Mucosa of rectum (tissue), 2 donors: ENCODE results near the gene DENND1A.

Source experiments
- H3K27ac ChIP-seq, 2 donors: one replicate each; pipeline ENCODE4 v1.7.0; 2013; ENCODE audit warnings: inconsistent platforms in 2 of 2, low read depth in 2 of 2, low read length in 2 of 2
- H3K27me3 ChIP-seq, 2 donors: one replicate each; pipeline ENCODE4 v1.7.0; 2013; ENCODE audit warnings: low read length in 2 of 2; ENCODE audit not compliant: control insufficient read depth in 2 of 2, insufficient read depth in 2 of 2
- H3K36me3 ChIP-seq, 2 donors: one replicate each; pipeline ENCODE4 v1.7.0; 2013; ENCODE audit warnings: low read length in 2 of 2; ENCODE audit not compliant: control insufficient read depth in 2 of 2, insufficient read depth in 2 of 2
- H3K4me1 ChIP-seq, 2 donors: one replicate each; pipeline ENCODE4 v1.7.0; 2013; ENCODE audit warnings: low read length in 2 of 2, mild to moderate bottlenecking in 1 of 2; ENCODE audit not compliant: control insufficient read depth in 2 of 2, insufficient read depth in 2 of 2
- H3K4me3 ChIP-seq, 2 donors: one replicate each; pipeline ENCODE4 v1.7.0; 2013; ENCODE audit warnings: low read length in 2 of 2
- H3K9ac ChIP-seq, 2 donors: one replicate each; pipeline ENCODE4 v1.7.0; 2013; ENCODE audit warnings: low read length in 2 of 2, low read depth in 1 of 2, mild to moderate bottlenecking in 1 of 2
- H3K9me3 ChIP-seq, 2 donors: one replicate each; pipeline ENCODE4 v1.7.0; 2013; ENCODE audit warnings: low read length in 2 of 2; ENCODE audit not compliant: control insufficient read depth in 2 of 2
- donor health status: healthy.
- donor health status: Normal muscosa, but diverticular disease.

DENND1A gene

DNA sequence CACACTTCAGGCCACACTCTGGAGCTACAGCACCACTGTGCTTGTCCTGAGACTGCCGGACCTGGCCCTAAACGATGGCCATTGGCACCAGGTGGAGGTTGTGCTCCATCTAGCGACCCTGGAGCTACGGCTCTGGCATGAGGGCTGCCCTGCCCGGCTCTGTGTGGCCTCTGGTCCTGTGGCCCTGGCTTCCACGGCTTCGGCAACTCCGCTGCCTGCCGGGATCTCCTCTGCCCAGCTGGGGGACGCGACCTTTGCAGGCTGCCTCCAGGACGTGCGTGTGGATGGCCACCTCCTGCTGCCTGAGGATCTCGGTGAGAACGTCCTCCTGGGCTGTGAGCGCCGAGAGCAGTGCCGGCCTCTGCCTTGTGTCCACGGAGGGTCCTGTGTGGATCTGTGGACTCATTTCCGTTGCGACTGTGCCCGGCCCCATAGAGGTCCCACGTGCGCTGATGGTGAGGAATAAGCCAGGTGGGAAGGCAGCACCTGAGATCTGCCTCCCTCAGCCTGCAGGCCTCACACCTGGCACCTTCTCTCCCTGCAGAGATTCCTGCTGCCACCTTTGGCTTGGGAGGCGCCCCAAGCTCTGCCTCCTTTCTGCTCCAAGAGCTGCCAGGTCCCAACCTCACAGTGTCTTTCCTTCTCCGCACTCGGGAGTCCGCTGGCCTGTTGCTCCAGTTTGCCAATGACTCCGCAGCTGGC, 559.2 kb downstream of the DENND1A start:
- H3K4me1 ChIP-seq: peaks cover 13 to 15% of the 10 kb centered on the region in 2 donors
- H3K9me3 ChIP-seq: no peaks in the 10 kb centered on the region
- H3K36me3 ChIP-seq: no peaks in the 10 kb centered on the region
- no peak overlapping the region for H3K4me3 ChIP-seq
- H3K27ac ChIP-seq: no peak overlapping the region
- H3K9ac ChIP-seq: no peak overlapping the region
- peaks cover 0 to 2% of the 10 kb centered on the region in 2 donors for H3K27me3 ChIP-seq

GRCh38 chr9:123370108-123370507, 559.8 kb downstream of the DENND1A start:
- Histone ChIP-seq H3K4me3 (no peak overlapping the region), H3K36me3 (no peaks in the 10 kb centered on the region), H3K27me3 (peaks cover 0 to 2% of the 10 kb centered on the region in 2 donors), H3K27ac (no peak overlapping the region), H3K4me1 (peaks cover 7 to 9% of the 10 kb centered on the region in 2 donors), H3K9ac (no peak overlapping the region), H3K9me3 (no peaks in the 10 kb centered on the region)

GRCh38 chr9:123369296-123369695, 560.6 kb downstream of the DENND1A start:
- Histone ChIP-seq H3K27me3 (peaks cover 0 to 2% of the 10 kb centered on the region in 2 donors), H3K27ac (no peak overlapping the region), H3K4me3 (no peak overlapping the region), H3K9ac (no peak overlapping the region), H3K36me3 (no peaks in the 10 kb centered on the region), H3K9me3 (no peaks in the 10 kb centered on the region), H3K4me1 (peaks cover 0 to 1% of the 10 kb centered on the region in 2 donors)

DNA sequence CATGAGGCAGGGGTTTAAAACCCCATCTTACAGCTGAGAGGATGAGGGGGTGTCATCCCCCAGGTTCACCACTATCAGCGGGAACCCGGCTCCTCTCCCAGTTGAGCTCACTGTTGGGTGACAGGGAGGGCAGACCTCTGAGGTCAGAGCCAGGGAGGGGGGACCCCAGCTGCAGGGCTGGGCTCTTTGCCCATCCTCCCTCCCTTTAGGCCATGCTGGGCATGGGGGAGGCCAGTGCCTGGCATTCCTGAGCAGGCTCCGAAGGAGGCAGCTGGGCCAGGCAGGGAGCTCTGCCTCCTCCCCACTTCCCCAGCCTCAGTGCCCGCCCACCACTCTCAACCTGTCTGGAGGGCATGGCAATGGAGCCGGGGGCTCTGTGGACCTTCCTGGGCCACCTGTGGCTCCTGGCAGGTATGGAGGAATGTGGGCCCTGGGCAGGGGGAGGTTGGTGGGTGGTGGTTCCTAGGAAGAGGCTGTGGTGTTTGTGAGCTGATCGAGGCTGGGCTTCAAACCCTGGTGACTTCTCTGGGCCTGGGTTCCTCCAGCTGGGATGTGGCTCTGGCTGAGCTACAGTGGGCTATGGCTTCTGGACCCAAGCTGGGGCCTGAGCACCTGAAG, 561.3 kb downstream of the DENND1A start:
- H3K4me3 ChIP-seq: no peak overlapping the region
- no peak overlapping the region for H3K27ac ChIP-seq
- no peak overlapping the region for H3K9ac ChIP-seq
- H3K27me3 ChIP-seq: peaks cover 0 to 2% of the 10 kb centered on the region in 2 donors
- no peaks in the 10 kb centered on the region for H3K9me3 ChIP-seq
- no peaks in the 10 kb centered on the region for H3K4me1 ChIP-seq
- H3K36me3 ChIP-seq: no peaks in the 10 kb centered on the region

DNA sequence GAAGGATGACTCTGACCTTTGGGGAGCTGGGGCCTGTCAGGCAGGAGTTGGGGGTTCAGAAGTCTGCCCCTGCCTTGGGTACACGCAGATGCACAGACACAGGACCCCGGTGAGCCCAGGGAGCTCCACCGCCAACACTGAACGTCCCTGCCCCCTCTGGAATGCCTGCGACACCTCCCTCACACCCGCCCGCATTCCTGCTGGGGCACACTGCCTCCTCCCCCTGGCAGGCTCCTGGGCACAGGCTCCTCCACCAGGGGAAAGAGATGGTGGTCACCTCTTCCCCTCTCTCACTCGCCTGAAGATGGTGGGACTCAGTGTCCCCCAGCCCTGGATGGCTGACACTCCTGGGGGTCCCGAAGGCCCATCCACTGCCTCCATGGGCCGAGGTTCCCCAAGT, 561.9 kb downstream of the DENND1A start:
- Histone ChIP-seq H3K27ac (no peak overlapping the region), H3K4me3 (no peak overlapping the region), H3K4me1 (no peaks in the 10 kb centered on the region), H3K9ac (no peak overlapping the region), H3K9me3 (no peaks in the 10 kb centered on the region), H3K27me3 (peaks cover 0 to 2% of the 10 kb centered on the region in 2 donors), H3K36me3 (no peaks in the 10 kb centered on the region)

DNA sequence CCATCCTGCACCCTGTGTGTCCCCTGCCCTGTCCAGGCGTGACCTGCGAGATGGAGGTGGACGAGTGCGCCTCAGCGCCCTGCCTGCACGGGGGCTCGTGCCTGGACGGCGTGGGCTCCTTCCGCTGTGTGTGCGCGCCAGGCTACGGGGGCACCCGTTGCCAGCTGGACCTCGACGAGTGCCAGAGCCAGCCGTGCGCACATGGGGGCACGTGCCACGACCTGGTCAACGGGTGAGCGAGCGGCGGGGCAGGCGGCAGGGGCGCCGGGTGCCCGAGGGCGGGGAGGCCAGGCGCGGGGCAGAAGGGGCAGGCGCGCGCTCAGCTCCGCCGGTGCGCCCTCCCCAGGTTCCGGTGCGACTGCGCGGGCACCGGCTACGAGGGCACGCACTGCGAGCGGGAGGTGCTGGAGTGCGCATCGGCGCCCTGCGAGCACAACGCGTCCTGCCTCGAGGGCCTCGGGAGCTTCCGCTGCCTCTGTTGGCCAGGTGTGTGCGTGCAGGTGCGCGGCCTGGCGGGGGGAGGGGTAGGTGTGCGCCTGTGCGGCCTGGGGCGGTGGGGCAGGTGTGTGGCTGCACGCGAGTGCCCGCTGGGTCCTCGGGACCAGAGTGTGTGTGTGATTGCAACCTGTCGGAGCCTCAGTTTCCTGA, 563.9 kb downstream of the DENND1A start:
- H3K27me3 ChIP-seq: no peaks in the 10 kb centered on the region
- H3K36me3 ChIP-seq: no peaks in the 10 kb centered on the region
- no peak overlapping the region for H3K9ac ChIP-seq
- H3K4me1 ChIP-seq: no peaks in the 10 kb centered on the region
- no peak overlapping the region for H3K27ac ChIP-seq
- H3K4me3 ChIP-seq: no peak overlapping the region
- H3K9me3 ChIP-seq: no peaks in the 10 kb centered on the region

GRCh38 chr9:123365287-123365880, 564.5 kb downstream of the DENND1A start:
- Histone ChIP-seq H3K4me1 (peaks cover 3 to 4% of the 10 kb centered on the region in 2 donors), H3K4me3 (no peak overlapping the region), H3K9ac (no peak overlapping the region), H3K9me3 (no peaks in the 10 kb centered on the region), H3K27ac (no peak overlapping the region), H3K27me3 (no peaks in the 10 kb centered on the region), H3K36me3 (no peaks in the 10 kb centered on the region)

DNA sequence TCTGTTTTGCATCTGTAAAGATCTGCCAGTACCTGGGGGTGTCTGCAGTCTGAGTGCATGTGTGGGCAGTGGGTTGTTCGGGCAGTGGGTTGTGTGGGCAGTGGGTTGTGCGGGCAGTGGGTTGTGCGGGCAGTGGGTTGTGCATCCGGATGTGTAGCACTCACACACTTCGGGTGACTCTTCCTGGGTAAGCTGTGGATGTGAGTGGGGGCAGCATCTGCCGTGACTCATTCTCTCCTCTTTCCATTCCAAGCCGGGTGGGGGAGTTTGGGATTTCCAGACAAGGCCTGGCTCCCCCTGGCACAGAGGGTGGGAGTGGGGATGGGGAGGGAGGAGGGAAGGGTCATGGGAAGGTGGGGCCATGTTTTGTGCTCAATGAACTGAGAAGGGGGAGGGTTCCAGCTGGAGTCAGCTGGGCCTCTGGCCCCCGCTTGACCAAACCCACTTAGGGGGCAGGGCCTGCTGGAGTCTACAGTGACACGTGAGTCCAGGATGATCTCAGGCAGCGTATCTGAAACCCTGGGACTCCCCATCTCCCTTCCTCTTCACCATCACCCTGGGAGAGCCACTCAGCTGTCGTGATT, 565.6 kb downstream of the DENND1A start:
- H3K9ac ChIP-seq: no peak overlapping the region
- H3K27ac ChIP-seq: peak overlapping the region in 1 of 2 donors; percentile 23
- no peaks in the 10 kb centered on the region for H3K9me3 ChIP-seq
- no peaks in the 10 kb centered on the region for H3K36me3 ChIP-seq
- no peak overlapping the region for H3K4me3 ChIP-seq
- peaks cover 12 to 14% of the 10 kb centered on the region in 2 donors for H3K4me1 ChIP-seq
- no peaks in the 10 kb centered on the region for H3K27me3 ChIP-seq

- peaks cover 15 to 16% of the 10 kb centered on the region in 2 donors for H3K4me1 ChIP-seq
- H3K27me3 ChIP-seq: no peaks in the 10 kb centered on the region
- H3K9ac ChIP-seq: no peak overlapping the region
- no peaks in the 10 kb centered on the region for H3K36me3 ChIP-seq
- no peak overlapping the region for H3K4me3 ChIP-seq
- no peak overlapping the region for H3K27ac ChIP-seq
- no peaks in the 10 kb centered on the region for H3K9me3 ChIP-seq
Measured at GRCh38 chr9:123362856-123363255, 567.1 kb downstream of the DENND1A start.
